Measurements from ENCODE around the gene FAM217B.
"Not testable (repeated sequence)": the region's sequence is repeated elsewhere in the genome, so short reads cannot be mapped to it uniquely, and the experiment has no call there.

FAM217B gene

DNA sequence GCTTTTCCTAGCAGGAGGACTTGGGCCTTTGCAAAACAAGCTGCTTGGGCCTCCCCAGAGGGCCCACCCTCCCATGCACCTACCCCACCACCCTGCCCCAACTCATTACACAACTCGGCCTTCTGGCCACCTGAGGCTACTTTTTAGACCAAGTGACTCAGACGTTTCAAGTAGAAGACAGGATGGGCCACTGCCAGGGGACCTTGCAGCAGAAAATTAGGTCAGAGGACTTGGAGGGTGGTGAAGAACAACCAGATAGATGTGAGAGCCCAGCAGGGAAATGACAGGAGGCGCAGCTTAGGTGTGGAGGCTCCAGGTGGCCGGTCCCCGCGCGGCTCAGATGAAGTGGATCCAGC lies 1.5 kb upstream of the FAM217B start:
- no peak for DNase-seq (ENCODE audit: low read depth)

DNA sequence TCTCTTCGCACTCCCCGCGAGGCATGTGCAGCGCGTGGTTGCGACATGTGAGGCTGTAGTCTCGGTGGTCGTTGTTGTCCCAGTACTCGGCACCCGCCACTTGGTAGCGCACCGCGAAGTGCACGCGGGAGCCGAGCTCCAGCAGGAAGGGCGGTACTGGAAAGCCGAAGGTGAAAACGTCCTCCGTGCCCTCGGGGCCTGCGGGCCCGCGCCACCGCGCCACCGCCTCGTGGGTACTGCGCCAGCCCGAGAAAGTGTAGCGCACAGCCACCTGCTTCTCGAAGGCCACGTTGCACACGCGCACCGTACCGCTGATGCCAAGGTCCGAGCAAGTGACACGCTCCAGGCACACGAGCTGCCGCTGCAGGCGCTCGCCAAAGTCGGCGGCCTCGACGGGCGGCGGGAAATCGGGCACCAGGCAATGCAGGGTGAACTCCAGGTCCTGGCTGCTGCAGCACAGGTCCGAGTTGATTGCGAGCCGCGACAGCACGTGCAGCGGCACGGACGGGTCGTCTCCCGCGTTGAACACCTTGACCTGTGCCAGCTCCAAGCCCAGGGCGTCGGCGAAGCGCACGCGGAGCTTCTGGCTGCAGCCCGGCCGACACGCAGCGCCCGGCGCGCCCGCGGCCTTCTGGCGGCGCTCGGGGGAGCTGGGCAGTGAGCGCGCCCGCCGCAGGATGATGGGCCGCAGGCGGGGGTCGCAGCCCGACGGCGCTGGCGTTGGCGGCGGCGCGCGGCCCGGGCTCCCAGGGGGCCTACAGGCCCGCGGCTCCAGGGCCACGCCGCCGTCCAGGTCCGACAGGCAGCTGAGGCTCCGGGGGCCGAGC lies 924 bp upstream of the FAM217B start:
- DNase-seq (ENCODE audit: low read depth), result no peak

DNA sequence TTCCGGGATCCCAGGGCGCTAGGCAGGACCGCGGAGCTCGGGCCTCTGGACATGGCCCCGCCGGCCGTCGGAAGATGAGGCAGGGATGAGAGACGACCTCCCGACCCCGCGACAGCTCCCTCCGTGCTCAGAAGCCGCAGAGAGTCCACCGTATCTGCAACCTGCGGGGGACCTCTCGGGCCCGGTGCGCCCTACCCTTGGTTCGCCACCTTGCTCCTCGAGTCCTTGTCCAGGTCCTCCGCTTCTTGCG lies 385 bp upstream of the FAM217B start:
- DNase-seq (ENCODE audit: low read depth), result no peak

DNA sequence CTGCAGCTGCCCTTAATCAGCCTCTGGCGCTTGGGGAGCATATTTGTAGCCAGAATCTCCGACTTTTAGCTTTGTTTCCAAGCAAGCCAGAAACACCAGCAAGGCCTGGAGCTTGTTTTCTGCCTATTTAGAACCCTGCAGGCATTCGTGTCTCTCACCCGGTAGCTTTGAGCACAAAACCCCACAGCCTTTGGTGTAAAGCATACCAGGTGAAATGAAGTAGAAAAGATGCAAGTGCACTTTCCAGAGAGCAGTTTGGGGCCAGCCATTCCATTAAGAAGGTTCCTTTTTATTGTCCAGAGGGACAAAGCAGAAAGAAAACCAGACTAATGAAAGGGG lies 736 bp downstream of the FAM217B start:
- DNase-seq (ENCODE audit: low read depth), result no peak

DNA sequence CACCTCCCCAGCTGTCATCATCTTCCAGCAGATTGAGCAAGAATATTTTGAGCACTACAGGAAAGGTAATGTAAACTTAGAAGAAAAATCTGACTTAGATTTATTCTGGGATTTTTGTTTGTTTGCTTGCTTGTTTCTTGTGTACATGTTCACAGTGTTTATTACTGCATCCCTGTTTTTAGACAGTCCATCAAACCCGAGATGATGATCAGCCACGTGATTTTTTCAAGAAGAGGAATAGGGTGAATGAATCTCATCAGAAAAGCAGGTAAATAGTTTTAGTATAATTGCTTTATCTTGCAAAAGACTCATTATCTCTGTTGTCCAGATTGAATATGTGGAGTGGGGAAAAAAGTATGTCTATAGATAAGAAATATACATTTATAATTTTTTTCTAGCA lies 2.1 kb downstream of the FAM217B start:
- DNase-seq (ENCODE audit: low read depth), result no peak

DNA sequence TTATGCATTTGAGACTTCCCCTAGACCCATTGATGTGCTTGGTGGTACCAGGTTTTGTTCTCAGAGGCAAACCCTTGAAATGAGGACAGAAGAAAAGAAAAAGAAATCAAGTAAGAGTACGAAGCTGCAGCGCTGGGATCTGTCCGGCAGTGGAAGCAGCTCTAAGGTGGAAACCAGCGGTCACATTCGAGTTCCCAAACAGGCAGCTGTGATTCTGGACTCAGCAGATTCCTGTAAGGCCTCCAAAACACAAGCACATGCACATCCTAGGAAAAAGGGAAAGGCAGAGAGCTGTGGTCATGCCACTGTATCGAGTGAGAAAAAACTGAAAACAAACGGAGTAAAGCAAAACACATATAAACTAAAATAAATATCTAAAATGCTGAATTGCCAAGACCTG lies 4.5 kb downstream of the FAM217B start:
- no peak for DNase-seq (ENCODE audit: low read depth)

DNA sequence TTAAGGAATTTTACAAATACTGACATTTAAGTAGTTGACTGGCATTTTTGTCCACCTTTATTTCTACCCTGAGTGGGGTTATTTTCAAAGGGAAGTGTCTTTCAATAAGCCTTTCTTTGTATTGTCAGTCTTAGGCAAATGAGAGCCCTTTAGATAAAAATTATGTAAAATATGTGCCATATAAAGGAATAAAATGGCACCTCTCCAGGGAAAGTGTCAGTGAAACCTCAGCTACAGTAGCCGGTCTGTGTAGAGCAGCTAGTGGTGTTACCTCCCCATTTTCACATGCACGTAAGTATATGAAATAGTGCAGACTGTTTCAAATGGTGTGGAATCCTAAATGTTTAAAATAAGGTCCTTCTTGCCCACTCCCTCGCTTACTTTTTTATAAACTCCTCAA lies 5.0 kb downstream of the FAM217B start:
- DNase-seq (ENCODE audit: low read depth), result no peak

DNA sequence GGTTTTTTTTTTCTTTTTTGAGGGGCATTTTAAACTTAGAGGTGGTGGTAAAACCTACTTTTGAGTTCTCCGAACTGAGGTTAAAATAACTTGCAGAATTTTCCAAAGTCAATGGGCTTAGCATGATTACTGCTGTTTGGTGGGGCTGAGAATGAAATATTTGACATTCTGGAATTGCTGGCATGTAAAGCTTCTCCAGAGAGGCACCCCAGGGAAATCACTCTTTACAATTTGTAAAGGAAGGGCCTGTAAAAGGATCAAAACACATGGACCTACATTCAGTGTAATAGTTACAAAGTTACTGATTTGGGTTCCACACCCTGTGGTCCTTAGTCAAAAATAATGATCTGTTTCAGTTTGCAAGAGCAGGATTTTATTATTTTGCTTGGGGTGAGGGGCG lies 5.5 kb downstream of the FAM217B start:
- DNase-seq (ENCODE audit: low read depth), result no peak

DNA sequence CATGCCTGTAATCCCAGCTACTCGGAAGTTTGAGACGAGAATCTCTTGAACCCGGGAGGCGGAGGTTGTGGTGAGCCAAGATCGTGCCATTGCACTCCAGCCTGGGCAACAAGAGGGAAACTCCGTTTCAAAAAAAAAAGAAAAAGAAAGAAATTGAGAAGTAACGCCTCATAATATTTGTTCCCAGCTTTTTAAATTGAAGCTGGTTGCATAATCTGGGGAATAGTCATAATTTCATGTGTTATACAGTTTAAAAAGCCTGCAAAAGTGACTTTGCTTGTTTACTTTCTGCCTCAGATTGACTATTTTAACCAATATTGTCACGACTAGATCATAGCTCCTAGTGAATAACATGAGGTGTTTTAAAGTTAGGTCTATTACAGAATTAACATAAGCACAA lies 7.2 kb downstream of the FAM217B start:
- no peak for DNase-seq (ENCODE audit: low read depth)

DNA sequence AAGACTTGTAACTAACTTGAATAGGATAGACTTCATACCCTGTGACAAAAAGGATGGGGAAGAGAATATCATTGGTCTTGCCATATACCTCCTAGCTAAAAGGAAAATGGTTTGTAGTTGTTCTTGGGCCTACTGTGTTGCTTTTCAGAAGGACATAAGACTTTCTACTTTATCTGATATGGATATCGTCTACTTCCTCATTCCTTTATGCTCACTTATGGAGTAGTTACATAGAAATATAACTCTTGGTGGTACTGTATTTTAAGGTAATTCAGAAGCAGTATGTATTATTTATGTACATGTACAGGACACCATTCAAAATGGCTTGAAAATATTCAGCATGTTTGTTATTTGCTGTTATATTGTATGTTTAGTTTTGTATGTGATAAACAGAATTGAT lies 8.0 kb downstream of the FAM217B start:
- no peak for DNase-seq (ENCODE audit: low read depth)

DNA sequence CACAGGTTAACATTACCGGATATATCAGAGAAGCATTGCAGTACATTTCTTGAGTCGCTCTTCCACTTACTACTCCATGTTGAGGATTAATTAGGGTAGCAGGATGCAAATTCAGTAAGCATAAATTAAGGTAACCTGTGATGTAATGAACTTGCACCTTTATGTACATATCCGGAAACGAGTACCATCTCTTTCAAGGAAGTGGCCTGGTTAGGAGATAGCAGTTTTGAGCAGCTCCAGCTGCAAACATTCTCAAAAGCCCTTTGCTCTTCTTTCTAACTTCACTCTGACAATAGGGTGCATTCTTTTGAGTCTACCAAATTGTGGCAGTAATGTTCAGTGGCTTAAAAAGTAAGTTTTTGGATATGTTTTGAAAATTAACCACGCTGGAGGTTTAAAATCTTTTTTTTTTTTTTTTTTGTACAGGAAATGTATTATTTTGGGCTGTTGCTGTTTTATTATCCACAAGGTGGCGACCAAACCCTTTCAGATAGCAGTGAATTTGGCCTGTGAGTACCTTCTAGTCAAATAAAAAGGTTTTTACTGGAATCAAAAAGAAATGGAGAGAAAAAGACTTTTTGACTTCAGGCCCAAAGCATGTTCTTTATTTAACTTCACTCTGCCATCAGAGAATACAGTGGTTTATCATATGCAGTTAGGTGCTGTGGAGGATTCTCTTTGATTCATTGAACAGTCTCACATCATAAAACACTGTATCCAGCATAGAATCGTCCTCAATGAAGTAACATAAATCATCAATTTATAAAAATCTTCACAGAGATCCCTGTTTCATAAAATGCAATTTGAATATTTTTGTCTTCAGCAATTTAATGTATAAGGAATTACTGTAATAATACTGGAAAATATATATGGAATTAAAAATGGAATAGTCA lies 8.9 kb downstream of the FAM217B start:
- peak; percentile 11 for DNase-seq (ENCODE audit: low read depth)

DNA sequence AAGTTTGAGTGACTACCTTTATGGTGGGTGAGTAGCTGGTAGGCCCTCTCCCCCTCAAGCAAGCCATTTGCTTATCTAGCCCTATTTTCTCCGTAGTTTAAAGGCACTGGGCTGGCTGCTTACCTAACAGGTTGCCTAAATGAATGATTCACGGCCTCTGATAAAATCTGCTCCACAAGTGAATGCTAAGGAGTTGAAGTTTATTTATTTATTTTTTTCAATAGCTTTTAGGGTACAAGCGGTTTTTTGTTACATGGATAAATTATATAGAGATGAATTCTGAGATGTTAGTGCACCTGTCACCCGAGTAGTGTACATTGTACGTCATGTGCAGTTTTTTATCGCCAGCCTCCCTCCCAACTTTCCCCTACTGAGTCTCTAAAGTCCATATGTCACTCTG lies 9.7 kb downstream of the FAM217B start:
- no peak for DNase-seq (ENCODE audit: low read depth)

DNA sequence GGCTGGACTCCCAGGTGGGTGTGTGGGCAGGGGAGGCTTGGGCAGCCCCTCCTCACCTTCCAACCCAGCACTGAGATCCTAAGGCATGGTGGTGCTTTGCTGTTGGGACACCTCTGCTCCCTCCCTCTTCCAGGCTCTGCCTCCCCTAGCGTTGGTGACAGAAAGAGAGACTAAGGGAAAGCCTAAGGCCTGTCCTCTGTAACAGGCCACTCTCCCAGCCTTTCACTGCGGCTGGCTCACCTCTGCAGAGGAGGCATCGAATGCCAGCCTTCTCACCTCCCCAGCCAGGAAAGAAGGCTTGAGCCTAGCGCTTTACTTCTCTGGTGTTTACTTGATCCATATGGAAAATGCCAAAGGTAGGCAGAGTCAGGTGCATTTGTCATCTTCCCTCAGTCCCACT lies 14.5 kb downstream of the FAM217B start:
- no peak for DNase-seq (ENCODE audit: low read depth)

DNA sequence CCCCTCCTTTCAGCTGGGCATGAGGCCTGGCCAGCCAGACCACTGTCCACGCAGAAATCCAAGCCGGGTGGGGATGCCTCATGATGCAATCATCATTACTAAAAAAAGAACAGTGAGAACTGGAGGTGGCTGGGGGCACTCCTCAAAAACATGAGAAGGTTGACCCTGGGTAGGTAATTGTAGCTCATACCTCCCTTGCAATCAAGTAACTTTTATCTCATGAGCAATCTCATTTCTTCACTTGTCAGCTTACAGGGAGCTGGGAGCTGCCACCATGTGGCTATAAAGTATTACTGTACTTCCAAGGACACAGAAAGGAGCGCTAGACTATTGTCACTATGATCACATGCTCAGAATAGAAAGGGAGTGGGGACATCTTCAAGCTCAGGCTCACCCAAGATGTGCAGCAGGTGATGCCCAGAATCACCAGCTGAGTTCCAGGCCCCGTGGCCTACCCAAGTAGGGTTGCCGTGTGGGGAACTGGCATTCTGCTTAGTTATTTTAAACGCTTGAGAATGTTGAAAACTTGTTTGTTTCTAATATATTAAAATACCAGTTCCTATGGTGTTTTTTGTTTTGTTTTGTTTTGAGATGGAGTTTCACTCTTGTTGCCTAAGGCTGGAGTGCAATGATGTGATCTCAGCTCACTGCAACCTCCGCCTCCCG lies 15.1 kb downstream of the FAM217B start:
- no peak for DNase-seq (ENCODE audit: low read depth)

DNA sequence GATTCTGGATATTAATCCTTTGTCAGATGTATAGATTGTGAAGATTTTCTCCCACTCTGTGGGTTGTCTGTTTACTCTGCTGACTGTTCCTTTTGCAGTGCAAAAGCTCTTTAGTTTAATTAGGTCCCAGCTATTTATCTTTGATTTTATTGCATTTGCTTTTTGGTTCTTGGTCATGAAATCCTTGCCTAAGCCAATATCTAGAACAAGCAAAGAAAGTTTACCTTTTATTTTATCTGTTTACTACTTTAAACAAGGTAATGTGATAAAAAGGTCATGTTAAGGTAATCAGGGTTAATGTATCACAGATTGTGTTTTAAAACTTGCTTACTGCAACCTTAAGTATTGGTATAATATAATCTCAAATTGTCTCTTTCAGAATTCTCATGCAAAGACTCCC lies 17.4 kb downstream of the FAM217B start:
- DNase-seq (ENCODE audit: low read depth), result not testable (repeated sequence)

DNA sequence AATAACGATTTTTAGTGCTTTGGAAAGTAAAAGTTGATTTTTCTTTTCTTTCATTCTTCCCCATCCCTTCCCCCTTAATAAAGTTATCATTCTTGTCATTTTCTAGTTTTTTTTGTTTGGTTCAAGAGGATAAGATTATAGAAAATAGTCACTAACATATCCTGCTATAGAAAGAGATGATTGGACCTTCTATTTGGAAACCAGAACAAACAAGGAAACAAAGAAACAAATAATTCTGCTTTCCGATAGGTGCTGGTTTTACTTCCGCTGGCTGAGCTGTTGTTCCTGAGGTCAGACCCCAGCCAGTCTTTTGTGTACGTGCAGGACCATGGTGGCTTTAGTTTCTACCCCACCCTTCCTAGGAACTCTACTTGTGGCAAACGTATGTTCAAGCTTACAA lies 17.9 kb downstream of the FAM217B start, which contains the start of gene CDH26:
TSS of gene CDH26 (plus strand) at position 301 of the 400 bp plus-strand sequence. CDS start 304 bp downstream, outside the sequence.
- DNase-seq (ENCODE audit: low read depth), result no peak

DNA sequence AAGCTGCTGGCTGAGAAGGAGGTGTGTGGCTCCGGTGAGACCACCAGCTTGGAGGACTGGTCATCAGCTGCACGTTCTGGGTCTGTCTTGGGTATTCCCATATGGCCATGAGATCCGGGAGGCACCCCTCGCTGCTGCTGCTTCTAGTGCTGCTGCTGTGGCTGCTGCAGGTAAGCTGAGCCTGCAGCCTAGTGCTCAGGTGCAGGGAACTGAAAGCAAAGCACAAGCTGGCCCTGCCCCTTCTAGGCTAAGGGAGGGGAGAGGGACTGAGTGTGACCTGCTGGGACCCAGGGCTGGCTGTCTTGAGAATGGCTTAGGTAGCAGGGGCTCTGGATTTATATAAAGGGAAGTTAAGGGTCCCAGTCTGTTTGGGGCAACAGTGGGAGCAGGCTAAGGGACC lies 18.4 kb downstream of the FAM217B start:
- DNase-seq (ENCODE audit: low read depth), result no peak

DNA sequence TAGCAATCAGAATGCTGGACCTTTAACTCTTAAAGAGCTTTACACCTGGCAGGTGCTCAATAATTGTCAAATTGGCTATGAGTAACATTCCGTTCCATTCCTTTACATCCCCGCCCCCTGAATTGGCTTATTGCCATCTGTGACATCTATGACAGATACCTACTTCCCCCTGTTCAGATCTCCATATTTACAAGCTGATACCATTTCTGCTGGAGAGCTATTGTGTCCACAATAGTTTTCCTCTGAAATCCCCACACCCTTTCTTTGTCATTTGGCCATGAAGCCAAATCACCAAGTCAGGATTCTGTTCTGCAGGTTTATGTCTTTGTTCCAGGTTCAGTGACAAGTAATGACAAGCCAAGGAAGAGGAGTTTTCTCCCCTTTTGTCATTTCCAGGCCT lies 21.2 kb downstream of the FAM217B start:
- DNase-seq (ENCODE audit: low read depth), result no peak

DNA sequence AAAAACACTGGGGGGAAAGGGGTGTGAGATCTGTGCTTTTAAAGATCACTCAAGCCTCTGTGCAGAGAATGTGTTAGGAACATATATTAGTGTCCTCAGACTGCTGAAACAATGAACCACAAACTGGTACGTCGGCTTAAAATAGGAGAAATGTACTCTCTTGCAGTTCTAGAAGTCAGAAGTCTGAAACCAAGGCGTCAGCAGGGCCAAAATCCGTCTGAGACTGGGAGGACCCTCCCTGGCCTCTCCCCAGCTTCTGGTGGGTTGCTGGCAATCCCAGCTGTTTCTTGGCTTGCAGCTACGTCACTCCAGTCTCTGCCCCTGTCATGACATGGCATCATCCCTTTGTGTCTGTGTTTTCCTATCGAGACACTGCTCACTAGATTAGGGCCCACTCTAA lies 22.0 kb downstream of the FAM217B start:
- no peak for DNase-seq (ENCODE audit: low read depth)

DNA sequence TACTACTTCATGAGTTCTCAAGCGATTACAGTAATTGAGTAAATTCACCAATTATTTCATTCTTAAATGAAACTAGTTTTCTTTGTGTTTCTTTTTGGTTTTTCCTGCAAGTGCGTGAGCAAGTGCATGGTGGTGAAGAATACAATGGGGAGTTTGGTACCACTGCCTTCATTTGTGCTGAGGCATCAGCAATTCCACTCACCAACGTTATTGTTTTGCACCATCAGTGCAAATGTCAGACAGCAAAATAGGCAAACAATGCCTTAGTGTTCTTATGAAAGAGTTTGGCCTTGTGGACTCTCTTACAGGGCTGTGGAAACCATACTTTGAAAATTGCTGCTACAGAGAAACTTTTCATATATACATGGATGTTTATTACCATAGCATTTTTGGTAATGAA lies 26.2 kb downstream of the FAM217B start:
- DNase-seq (ENCODE audit: low read depth), result no peak

DNA sequence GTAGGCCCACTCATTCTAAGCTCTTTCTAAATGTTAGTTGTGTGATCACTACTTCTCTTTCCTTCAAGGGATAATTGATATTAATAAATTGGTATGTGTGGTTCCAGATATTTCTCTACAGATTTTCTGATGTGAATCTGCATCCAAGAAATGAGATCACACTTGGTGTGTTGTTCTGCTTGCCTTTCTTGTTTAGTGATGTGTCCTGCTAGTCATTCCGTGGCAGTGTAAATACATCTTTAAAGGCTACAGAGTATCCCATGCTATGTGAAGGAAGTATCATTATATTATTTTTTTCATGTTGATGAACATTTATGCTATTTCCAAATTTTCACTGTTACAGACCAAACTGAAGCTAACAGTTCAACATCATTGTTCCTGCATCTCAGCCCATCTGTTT lies 31.2 kb downstream of the FAM217B start:
- no peak for DNase-seq (ENCODE audit: low read depth)

DNA sequence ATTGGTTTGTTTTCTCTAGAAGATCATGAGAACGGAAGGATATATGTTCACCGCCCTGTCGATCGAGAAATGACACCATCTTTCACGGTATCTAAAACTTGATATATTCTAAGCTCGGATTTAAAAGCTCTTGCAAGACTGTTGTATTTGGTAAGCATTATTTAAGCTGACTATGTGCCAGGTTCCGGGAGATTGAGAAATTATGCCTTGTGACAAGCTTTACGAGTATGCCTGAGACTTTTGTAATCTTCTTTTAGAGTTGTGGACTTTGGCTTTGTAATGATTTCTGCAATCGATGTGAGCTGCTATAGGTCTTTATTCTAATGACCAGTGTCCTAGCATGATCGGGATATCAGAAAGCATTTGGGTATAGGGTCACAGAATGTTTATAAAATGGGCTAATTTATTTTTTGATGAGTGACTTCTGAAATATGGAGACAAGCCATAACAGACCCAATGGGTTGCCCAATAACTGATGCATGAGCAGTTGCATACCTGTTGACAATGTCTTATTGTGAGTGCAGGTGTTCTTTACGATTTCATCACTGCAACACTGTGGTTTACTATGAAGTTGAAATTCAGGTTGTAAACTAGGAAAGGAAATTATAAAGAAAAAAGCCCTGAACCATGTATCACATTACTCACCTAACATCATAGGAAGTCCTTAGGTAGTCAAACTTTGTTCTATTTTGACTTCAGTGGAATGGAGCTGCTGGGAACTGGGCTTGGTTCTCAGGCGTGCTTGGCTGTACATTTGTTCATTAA lies 32.0 kb downstream of the FAM217B start:
- DNase-seq (ENCODE audit: low read depth), result no peak

All from CMK (cell line).